Aorta (tissue), 5 donors: ENCODE measurements around the gene POLN. TPM values are rescaled to one million over a fixed set of nuclear protein-coding genes. Genes with fewer than 3 reads are reported as not detected.

Source experiments
- ATAC-seq: fragments of 200-7000 bp; cut with Tn5 transposase; one replicate; pipeline ENCODE4 v1.9.1; 2022; ENCODE audit warnings: moderate library complexity; ENCODE audit not compliant: low FRiP score
- DNase-seq, 2 donors: peaks; one replicate each; pipeline ENCODE4 v3.0.0-alpha.2; 2020
- H3K27ac ChIP-seq, 2 donors: one replicate each; pipeline ENCODE4 v1.5.1; 2013; ENCODE audit warnings: low read length in 2 of 2, mild to moderate bottlenecking in 2 of 2, moderate library complexity in 2 of 2, control low read depth in 1 of 2, inconsistent platforms in 1 of 2, low read depth in 1 of 2
- H3K27me3 ChIP-seq, 2 donors: one replicate each; pipeline ENCODE4 v1.6.1; 2013; ENCODE audit warnings: control low read depth in 1 of 2, low read length in 1 of 2, mild to moderate bottlenecking in 1 of 2, moderate library complexity in 1 of 2; ENCODE audit not compliant: insufficient read depth in 2 of 2, control insufficient read depth in 1 of 2
- H3K36me3 ChIP-seq, 2 donors: one replicate each; pipeline ENCODE4 v1.6.1; 2013; ENCODE audit warnings: control low read depth in 1 of 2, low read length in 1 of 2, mild to moderate bottlenecking in 1 of 2; ENCODE audit not compliant: insufficient read depth in 2 of 2, control insufficient read depth in 1 of 2
- H3K4me1 ChIP-seq, 2 donors: one replicate each; pipeline ENCODE4 v1.6.1; 2013; ENCODE audit warnings: low read length in 2 of 2, control low read depth in 1 of 2, mild to moderate bottlenecking in 1 of 2, moderate library complexity in 1 of 2; ENCODE audit not compliant: insufficient read depth in 2 of 2, control insufficient read depth in 1 of 2
- H3K4me3 ChIP-seq, 2 donors: one replicate each; pipeline ENCODE4 v1.5.1; 2013; ENCODE audit warnings: low read length in 2 of 2, control low read depth in 1 of 2, mild to moderate bottlenecking in 1 of 2
- H3K9me3 ChIP-seq: one replicate; pipeline ENCODE4 v1.6.1; 2013; ENCODE audit warnings: mild to moderate bottlenecking, low read length; ENCODE audit not compliant: control insufficient read depth
- intact Hi-C, 2 donors: fragments of 100-400 bp; cut with DNase I; formaldehyde crosslinking; loops; one replicate each; pipeline versions ENCODE4 v1.14.2 to v1.15.0; 2022
- polyA plus RNA-seq, 2 donors: library from polyadenylated mRNA; stranded (reverse); fragments of 200-250 nt; gene quantifications; one replicate each; pipeline ENCODE4 v1.2.3, GENCODE V29; 2013
- total RNA-seq, 2 donors: library from RNA; stranded (reverse); fragmentation: NEBNext Ultra II Directional; extraction: Animal tissue kit (Norgen Biotek cat#: 25700); gene quantifications; one replicate each; pipeline ENCODE4 v1.2.1, GENCODE V29; 2021
- donor health status: healthy with polysubstance abuse.
- donor health status: Bipolar disorder and iron deficiency.
- donor health status: DM: no; HTN: no; CAD: no.
- donor health status: DM: no; HTN: no; CAD: no.
- donor health status: DM: yes; HTN: yes; CAD: no.

Gene POLN
- total and polyA plus RNA-seq, 4 donors, result 3.2 to 7.0 (median 6.6) TPM; not detected in 1

DNA sequence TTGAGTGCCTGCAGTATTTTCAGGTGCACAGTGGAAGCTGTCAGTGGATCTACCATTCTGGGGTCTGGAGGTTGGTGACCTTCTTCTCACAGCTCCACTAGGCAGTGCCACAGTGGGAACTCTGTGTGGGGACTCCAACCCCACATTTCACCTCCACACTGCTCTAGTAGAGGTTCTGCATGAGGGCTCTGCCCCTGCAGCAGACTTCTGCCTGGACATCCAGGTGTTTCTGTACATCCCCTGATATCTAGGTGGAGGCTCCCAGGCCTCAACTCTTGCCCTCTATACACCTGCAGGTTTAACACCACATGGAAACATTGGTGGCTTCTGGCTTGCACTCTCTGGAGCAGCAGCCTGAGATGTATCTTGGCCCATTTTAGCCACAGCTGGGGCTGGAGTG lies 216.1 kb downstream of the POLN start:
- intact Hi-C loops, result no loop called here
- ATAC-seq (no peak), DNase-seq (no peak)
- no peaks in the 10 kb centered on the region for H3K36me3 ChIP-seq
- H3K27ac ChIP-seq, result no peak overlapping the region
- no peaks in the 10 kb centered on the region for H3K9me3 ChIP-seq
- H3K4me3 ChIP-seq, result no peak overlapping the region
- H3K27me3 ChIP-seq, result no peaks in the 10 kb centered on the region
- no peaks in the 10 kb centered on the region for H3K4me1 ChIP-seq

DNA sequence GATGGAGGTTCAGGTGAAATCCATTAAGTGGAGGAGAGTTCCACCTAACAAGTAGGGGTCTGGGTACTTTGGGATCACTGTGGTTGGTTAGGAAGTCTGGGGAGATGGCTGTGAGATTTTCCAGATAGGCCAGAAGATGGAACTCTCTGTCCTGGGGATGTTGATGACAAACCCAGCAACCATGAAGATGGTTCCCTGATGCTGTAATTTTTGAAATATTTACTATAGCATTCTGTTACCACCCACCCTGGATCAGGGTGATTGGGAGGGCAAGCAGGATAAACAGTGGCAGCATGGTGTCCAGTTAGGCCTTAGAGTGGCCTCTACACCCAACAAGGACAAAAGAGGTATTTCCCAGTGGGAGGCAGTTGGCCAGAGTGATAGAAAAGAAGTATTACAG lies 217.2 kb downstream of the POLN start:
- Histone ChIP-seq H3K9me3 (no peaks in the 10 kb centered on the region), H3K4me1 (no peaks in the 10 kb centered on the region), H3K27me3 (no peaks in the 10 kb centered on the region), H3K4me3 (no peak overlapping the region), H3K36me3 (no peaks in the 10 kb centered on the region), H3K27ac (no peak overlapping the region)
- no peak for ATAC-seq
- DNase-seq, result no peak
- intact Hi-C loops, result no loop called here

Other genes starting within 250 kb of the POLN start
- 10 to 100 TPM; 17.7 to 27.4 TPM for gene NELFA, start 233.1 kb downstream of the POLN start, total RNA-seq
- 10 to 100 TPM in 1 of 2 donors, 1 to 10 TPM in 1; 5.8 to 21.7 TPM for gene NELFA, start 233.1 kb downstream of the POLN start, polyA plus RNA-seq
- under 1 TPM; 0.23 to 0.33 TPM for gene NAT8L, start 182.8 kb downstream of the POLN start, total RNA-seq
- gene NAT8L, start 182.8 kb downstream of the POLN start, polyA plus RNA-seq, result under 1 TPM; under 0.01 to 0.05 TPM
- 10 to 100 TPM; 11.1 to 16.2 TPM for gene HAUS3, start within 50 bp of the POLN start, total RNA-seq
- 1 to 10 TPM; 3.8 to 9.2 TPM for gene HAUS3, start within 50 bp of the POLN start, polyA plus RNA-seq
- gene MXD4, start 20.0 kb upstream of the POLN start, total RNA-seq, result 10 to 100 TPM; 45.7 to 75.4 TPM
- gene MXD4, start 20.0 kb upstream of the POLN start, polyA plus RNA-seq, result 10 to 100 TPM; 36.9 to 75.1 TPM
- gene ZFYVE28, start 176.5 kb upstream of the POLN start, total RNA-seq, result 10 to 100 TPM; 10.8 to 25.9 TPM
- gene ZFYVE28, start 176.5 kb upstream of the POLN start, polyA plus RNA-seq, result 10 to 100 TPM in 1 of 2 donors, 1 to 10 TPM in 1; 7.0 to 14.3 TPM
- gene CFAP99, start 176.8 kb upstream of the POLN start, total RNA-seq, result under 1 TPM in 1 of 2 donors, not detected in 1; 0.13 TPM
- not detected for gene CFAP99, start 176.8 kb upstream of the POLN start, polyA plus RNA-seq
- gene RNF4, start 227.0 kb upstream of the POLN start, total RNA-seq, result 10 to 100 TPM; 50.7 to 52.5 TPM
- gene RNF4, start 227.0 kb upstream of the POLN start, polyA plus RNA-seq, result 10 to 100 TPM; 18.9 to 21.1 TPM